ENCODE results near the gene FGFRL1. TPM values are rescaled to one million over a fixed set of nuclear protein-coding genes. Genes with fewer than 3 reads are reported as not detected.
"Not testable (repeated sequence)": the region's sequence is repeated elsewhere in the genome, so short reads cannot be mapped to it uniquely, and the experiment has no call there.

FGFRL1 gene
- total and polyA plus RNA-seq, 2 experiments from 2014 or later, result 10.8 to 58.7 TPM

- Histone ChIP-seq H3K9me2 (ENCODE audit: insufficient read depth) (no peaks in the 10 kb centered on the region), H3K27ac (no peak overlapping the region), H4K20me1 (ENCODE audit: insufficient read depth) (no peaks in the 10 kb centered on the region), H3K27me3 (replicated peaks; ENCODE audit: insufficient read depth) (peaks cover 33% of the 10 kb centered on the region), H3K36me3 (ENCODE audit: low read depth) (no peaks in the 10 kb centered on the region), H3K4me3 (no peak overlapping the region), H3K9me3 (ENCODE audit: low read depth) (no peaks in the 10 kb centered on the region), H3K79me2 (ENCODE audit: insufficient read depth) (no peaks in the 10 kb centered on the region), H2AFZ (no peak overlapping the region), H3K4me1 (ENCODE audit: insufficient read depth) (no peaks in the 10 kb centered on the region), H3F3A (ENCODE audit: insufficient read depth) (no peaks in the 10 kb centered on the region), H3K4me2 (ENCODE audit: unreplicated experiment) (no peak overlapping the region), H3K9ac (no peak overlapping the region)
- no peak for TF ChIP-seq EZH2phosphoT487 (IDR thresholded peaks at IDR 0.05; ENCODE audit: insufficient read depth, low read depth)
- TF ChIP-seq EZH2 (IDR thresholded peaks at IDR 0.05; ENCODE audit: insufficient read depth, poor library complexity, severe bottlenecking), result no peak
- in situ Hi-C loops (cut with MboI), result no loop called here
- no peak for DNase-seq
- whole genome bisulfite sequencing, 2 experiments (ENCODE audit: low coverage in 1 of 2, low lambda C conversion rate in 2 of 2, missing lambda C conversion rate in 2 of 2), result 37 to 38% methylated on average over 8 to 12 of the region's 12 CpGs
Measured at GRCh38 chr4:998096-998691, 13.2 kb upstream of the FGFRL1 start.

GRCh38 chr4:999240-999863, 12.1 kb upstream of the FGFRL1 start:
- peak; percentile 28 for DNase-seq
- H3K4me2 ChIP-seq (ENCODE audit: unreplicated experiment); H3K4me3 ChIP-seq; H3K36me3 ChIP-seq (ENCODE audit: low read depth); H3F3A ChIP-seq (ENCODE audit: insufficient read depth); H3K4me1 ChIP-seq (ENCODE audit: insufficient read depth); H3K9ac ChIP-seq; H4K20me1 ChIP-seq (ENCODE audit: insufficient read depth); H3K9me3 ChIP-seq (ENCODE audit: low read depth); H3K9me2 ChIP-seq (ENCODE audit: insufficient read depth); H3K79me2 ChIP-seq (ENCODE audit: insufficient read depth); H2AFZ ChIP-seq; in situ Hi-C loops (cut with MboI); H3K27ac ChIP-seq: not testable (repeated sequence)
- WGBS, 2 experiments (ENCODE audit: low coverage in 1 of 2, low lambda C conversion rate in 2 of 2, missing lambda C conversion rate in 2 of 2), result 27 to 31% methylated on average over 13 to 19 of the region's 21 CpGs
- H3K27me3 ChIP-seq (replicated peaks; ENCODE audit: insufficient read depth), result peaks cover 38% of the 10 kb centered on the region

- no peak for DNase-seq
- Histone ChIP-seq H4K20me1 (ENCODE audit: insufficient read depth) (no peaks in the 10 kb centered on the region), H3K27ac (no peak overlapping the region), H3K4me3 (no peak overlapping the region), H3K36me3 (ENCODE audit: low read depth) (no peaks in the 10 kb centered on the region), H3K4me2 (ENCODE audit: unreplicated experiment) (no peak overlapping the region), H3K4me1 (ENCODE audit: insufficient read depth) (no peaks in the 10 kb centered on the region), H3F3A (ENCODE audit: insufficient read depth) (no peaks in the 10 kb centered on the region), H3K9ac (no peak overlapping the region), H3K27me3 (replicated peaks; ENCODE audit: insufficient read depth) (peaks cover 38% of the 10 kb centered on the region), H3K9me3 (ENCODE audit: low read depth) (no peaks in the 10 kb centered on the region), H3K79me2 (ENCODE audit: insufficient read depth) (no peaks in the 10 kb centered on the region), H3K9me2 (ENCODE audit: insufficient read depth) (no peaks in the 10 kb centered on the region), H2AFZ (no peak overlapping the region)
- no peak for TF ChIP-seq EZH2phosphoT487 (IDR thresholded peaks at IDR 0.05; ENCODE audit: insufficient read depth, low read depth)
- no peak for TF ChIP-seq EZH2 (IDR thresholded peaks at IDR 0.05; ENCODE audit: insufficient read depth, poor library complexity, severe bottlenecking)
- 40 to 59% methylated on average over 11 to 18 of the region's 18 CpGs for WGBS, 2 experiments (ENCODE audit: low coverage in 1 of 2, low lambda C conversion rate in 2 of 2, missing lambda C conversion rate in 2 of 2)
- in situ Hi-C loops (cut with MboI), result no loop called here
Measured at GRCh38 chr4:999882-1000425, 11.5 kb upstream of the FGFRL1 start.

GRCh38 chr4:1000686-1001260, 10.7 kb upstream of the FGFRL1 start:
- no peak for DNase-seq
- H3K27me3 ChIP-seq (replicated peaks; ENCODE audit: insufficient read depth), result peaks cover 38% of the 10 kb centered on the region

More at GRCh38 chr4:1000686-1001260, 10.7 kb upstream of the FGFRL1 start:
- Histone ChIP-seq H3K79me2 (ENCODE audit: insufficient read depth) (no peaks in the 10 kb centered on the region), H3K27ac (no peak overlapping the region), H3K9ac (no peak overlapping the region), H3F3A (ENCODE audit: insufficient read depth) (no peaks in the 10 kb centered on the region), H3K36me3 (ENCODE audit: low read depth) (no peaks in the 10 kb centered on the region), H3K9me2 (ENCODE audit: insufficient read depth) (no peaks in the 10 kb centered on the region), H3K9me3 (ENCODE audit: low read depth) (no peaks in the 10 kb centered on the region), H3K4me2 (ENCODE audit: unreplicated experiment) (no peak overlapping the region), H3K4me3 (no peak overlapping the region), H4K20me1 (ENCODE audit: insufficient read depth) (no peaks in the 10 kb centered on the region), H2AFZ (no peak overlapping the region), H3K4me1 (ENCODE audit: insufficient read depth) (no peaks in the 10 kb centered on the region)
- in situ Hi-C loops (cut with MboI), result no loop called here
- 81 to 84% methylated on average over 13 to 15 of the region's 15 CpGs for WGBS, 2 experiments (ENCODE audit: low coverage in 1 of 2, low lambda C conversion rate in 2 of 2, missing lambda C conversion rate in 2 of 2)
- TF ChIP-seq EZH2 (IDR thresholded peaks at IDR 0.05; ENCODE audit: insufficient read depth, poor library complexity, severe bottlenecking) (no peak), EZH2phosphoT487 (IDR thresholded peaks at IDR 0.05; ENCODE audit: insufficient read depth, low read depth) (no peak)

All from GM23248 (cell line).